GM10847 (cell line): ENCODE data around the gene HLA-DMB.

Source experiments
- POLR2A ChIP-seq: IDR thresholded peaks from 2 replicates; pipeline ENCODE4 v1.6.1; 2011; ENCODE audit not compliant: insufficient read length; ENCODE audit errors: extremely low read depth

HLA-DMB gene

GRCh38 chr6:32974541-32975308 lies 33.9 kb upstream of the HLA-DMB start:
- TF ChIP-seq POLR2A, result no peak

- no peak for TF ChIP-seq POLR2A
Observed at GRCh38 chr6:32974016-32974333, 33.1 kb upstream of the HLA-DMB start.

- TF ChIP-seq POLR2A, result no peak
Observed at GRCh38 chr6:32973144-32974015, 32.6 kb upstream of the HLA-DMB start.

- no peak for TF ChIP-seq POLR2A
Observed at GRCh38 chr6:32972353-32973143, 31.7 kb upstream of the HLA-DMB start.

- TF ChIP-seq POLR2A, result peak; percentile 100
Observed at GRCh38 chr6:32971581-32972352, 30.9 kb upstream of the HLA-DMB start.

- no peak for TF ChIP-seq POLR2A
Observed at GRCh38 chr6:32971242-32971580, 30.4 kb upstream of the HLA-DMB start.

GRCh38 chr6:32970413-32971241 lies 29.8 kb upstream of the HLA-DMB start:
- peak; percentile 44 for TF ChIP-seq POLR2A

- peak; percentile 39 for TF ChIP-seq POLR2A
Observed at GRCh38 chr6:32969685-32970412, 29.0 kb upstream of the HLA-DMB start.

GRCh38 chr6:32968867-32969684 lies 28.2 kb upstream of the HLA-DMB start:
- peak; percentile 57 for TF ChIP-seq POLR2A

GRCh38 chr6:32968093-32968866 lies 27.5 kb upstream of the HLA-DMB start, which contains the start of gene BRD2:
TSS of gene BRD2 (plus strand) at chr6:32968594. CDS start at chr6:32972899, 4,305 bp downstream.
- TF ChIP-seq POLR2A, result peak; percentile 46

GRCh38 chr6:32967151-32968091 lies 26.6 kb upstream of the HLA-DMB start:
- no peak for TF ChIP-seq POLR2A
